Glomerular visceral epithelial cell (primary cell): ENCODE data around the gene POLR1D.

Experiments used
- DNase-seq: peaks from one replicate; pipeline ENCODE4 v3.0.0-alpha.2; 2016; ENCODE audit errors: extremely low spot score

Gene POLR1D

DNA sequence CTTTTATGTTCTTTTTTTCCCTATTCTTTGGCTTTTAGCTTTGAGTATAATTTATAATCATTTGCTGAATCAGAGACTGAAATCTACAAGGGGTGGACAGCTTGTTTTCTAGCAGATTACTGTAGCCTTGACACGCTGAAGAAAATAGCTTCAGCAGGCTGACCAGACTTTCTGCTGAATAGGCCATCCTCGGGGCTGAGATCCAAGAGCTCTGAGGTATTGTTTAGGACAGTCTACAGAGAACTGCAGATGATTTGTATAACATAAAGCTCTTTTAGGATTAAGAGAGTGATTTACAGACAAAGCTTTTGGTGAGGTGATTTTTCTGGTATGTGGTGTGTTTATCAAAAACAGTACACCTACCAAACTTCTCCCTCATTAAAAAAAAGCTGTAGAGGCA lies 16.8 kb downstream of the POLR1D start:
- DNase-seq, result no peak

DNA sequence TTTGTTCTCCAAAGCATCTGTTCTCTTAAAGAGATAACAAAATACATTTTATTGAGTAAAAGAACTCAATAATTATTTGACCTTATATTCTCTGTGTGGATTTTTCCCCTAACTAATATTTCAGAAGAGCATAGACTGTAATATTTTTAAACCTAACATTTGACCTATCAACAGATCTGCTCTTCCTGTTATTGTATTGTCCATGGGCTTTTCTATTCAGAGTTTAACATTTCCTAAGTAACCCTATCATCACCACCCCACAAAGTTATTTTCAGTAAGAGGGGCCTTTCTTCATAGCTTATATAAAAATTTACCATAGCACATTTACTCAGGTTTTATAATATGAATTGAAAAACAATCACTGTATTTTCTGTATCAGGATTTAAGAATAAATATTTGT lies 17.5 kb downstream of the POLR1D start:
- DNase-seq, result no peak

DNA sequence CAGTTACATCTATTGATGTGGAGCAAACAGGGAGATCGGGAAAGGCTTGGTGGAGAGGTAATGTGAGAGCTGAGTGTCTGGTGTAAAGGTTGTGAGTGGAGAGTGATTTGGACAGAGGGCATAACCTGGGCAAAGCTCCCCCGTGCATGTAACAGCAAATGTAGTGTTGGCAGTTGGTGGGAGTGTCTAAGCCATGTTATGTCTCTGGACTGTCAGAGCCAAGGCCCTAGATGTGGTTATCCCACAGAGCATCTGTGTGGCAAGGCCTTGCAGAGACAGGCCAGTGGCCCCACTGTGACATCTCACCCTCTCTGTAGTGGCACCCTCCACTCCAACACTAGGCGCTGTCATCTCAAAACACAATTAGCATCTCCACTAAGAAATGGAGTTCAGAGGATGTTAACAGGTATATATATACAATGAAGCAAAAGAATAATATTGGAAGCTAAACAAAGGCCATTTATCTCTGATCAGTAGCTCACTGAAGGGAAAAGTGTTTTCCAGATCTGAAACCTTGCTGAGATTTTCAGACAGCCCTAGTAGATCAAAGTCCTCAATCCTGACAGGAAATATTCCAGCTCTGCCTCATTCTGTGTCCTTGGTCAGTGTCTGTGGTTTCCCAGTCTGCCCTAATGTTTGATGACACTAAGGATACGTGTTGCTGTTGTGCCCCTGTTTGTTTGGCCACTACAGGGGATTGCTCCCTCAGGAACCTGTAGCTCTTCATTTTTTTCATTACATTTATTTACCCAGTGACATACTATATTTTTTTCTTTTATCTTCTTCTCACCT lies 20.2 kb downstream of the POLR1D start:
- DNase-seq, result no peak

DNA sequence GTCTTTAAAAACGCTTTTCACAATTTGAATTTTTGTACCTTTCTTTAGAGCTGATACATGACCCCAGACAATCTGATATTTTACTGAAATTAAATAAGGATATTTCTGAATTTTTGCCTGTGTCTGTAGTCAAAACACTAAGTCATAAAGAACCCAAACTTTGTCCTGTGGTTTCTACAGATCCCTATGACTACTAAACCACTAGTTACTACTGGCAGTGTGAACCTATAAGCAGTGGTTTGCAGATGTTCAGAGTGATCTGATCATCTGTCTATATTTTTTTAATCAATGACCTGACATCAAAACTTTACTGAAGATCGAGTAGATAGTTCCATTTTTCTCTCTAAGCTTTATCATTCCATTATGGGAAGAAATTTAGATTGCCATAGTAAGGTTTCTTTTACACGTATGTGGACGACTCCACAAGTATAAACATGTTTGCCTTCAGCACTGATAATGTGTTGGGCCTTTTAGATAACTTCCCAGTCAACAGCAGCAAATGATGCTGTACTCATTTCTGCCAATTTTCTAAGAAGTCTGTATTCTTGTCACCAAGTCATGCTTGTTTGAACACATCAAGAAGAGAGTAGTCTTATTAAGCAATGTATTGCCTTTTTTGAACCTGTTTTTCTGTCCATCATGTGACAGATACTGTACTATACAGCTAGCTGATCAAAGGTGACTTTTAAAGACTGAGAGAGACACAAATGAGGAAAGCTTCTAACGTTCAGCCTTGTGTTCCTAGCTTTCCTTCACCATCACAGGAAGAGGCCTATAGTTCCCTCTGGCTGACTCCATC lies 21.8 kb downstream of the POLR1D start:
- no peak for DNase-seq

DNA sequence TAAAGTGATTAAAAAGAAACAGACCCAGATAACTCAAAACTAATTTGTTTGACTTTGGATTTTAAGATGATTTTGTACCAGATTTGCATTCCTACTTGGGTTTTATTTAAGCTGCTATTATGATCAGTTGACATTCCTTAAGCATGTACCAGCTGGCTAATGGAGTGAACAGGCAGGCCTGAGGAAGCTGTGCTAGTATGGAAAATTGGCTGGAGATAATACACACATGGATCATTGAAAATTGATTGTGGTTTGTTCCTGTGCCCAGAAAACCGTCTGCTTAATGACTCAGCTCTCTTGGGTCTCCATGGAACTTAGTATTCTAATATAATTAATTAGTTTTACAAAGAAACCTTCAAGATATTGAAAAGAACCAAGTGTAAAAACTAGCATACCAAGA lies 22.6 kb downstream of the POLR1D start:
- DNase-seq, result peak; percentile 22

DNA sequence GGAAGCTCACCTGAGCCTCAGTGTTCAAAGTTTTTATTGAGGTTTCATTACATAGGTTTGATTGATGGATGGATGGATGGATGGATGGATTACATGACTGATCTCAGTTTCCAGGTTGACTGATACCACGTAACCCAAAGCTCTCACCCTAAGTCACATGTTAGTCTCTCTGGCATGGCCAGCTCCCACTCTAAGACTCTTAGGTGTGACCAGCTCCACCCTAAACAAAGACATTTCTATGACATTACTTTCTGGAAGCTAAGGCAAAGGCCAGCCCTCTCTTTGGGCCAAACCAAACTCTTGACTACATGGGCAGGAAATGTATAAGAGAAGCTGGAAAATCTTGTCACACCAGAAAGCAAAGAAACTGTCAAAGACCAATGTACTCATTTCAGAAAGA lies 28.6 kb downstream of the POLR1D start:
- DNase-seq, result no peak

DNA sequence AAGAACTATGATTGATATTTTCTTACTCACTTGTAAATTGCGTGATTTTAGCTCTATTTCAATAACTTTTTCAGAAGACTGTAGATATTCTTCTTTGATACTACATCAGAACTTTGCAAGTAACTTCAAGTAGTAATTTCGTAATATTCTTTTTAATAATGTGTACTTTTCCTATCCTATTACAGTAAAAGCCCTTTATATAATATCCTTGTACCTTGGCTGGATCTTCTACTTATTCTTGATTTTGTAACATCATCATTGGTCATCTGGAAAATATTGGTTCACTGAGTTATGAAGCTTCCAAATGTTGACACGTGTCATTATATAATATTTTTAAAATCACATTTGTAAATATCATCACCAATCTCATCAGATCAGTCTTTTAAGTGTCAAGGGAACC lies 32.4 kb downstream of the POLR1D start:
- no peak for DNase-seq

DNA sequence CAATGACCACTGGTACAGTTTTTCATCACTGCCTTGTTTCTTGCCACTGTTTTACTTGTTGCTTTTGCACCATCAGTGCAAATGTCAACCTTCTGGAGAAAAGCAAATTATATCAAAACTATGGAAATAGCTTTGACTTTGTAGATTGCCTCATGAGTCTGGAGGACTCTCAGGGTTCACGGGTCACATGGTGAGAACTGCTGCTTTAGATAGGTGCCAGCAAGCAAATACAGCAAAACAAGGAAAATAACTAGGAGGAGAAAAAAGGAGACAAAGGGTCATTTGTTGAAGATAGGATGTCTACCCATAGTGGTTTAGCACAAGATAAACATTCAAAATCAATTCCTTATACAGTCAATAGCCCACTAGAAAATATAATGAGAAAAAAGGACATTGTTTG lies 33.1 kb downstream of the POLR1D start:
- DNase-seq, result no peak

DNA sequence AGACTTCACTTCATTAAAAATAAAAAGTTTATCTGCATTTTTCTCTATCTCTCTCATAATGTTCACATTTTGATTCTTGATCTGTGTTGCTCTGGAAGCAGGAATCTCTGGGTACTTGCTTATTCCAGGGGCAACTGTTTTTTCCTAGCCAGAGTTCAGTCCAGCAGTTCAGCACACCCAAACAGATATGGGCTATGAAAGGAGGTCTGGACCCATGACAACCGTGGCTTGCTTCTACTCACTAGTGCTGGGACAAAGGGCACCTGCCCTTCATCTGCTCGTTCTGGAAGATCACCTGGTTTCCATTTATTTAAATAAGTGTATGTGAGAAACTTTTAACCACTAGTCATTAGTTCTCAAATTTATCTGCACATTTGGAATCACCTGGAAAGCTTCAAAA lies 36.0 kb downstream of the POLR1D start:
- DNase-seq, result no peak

DNA sequence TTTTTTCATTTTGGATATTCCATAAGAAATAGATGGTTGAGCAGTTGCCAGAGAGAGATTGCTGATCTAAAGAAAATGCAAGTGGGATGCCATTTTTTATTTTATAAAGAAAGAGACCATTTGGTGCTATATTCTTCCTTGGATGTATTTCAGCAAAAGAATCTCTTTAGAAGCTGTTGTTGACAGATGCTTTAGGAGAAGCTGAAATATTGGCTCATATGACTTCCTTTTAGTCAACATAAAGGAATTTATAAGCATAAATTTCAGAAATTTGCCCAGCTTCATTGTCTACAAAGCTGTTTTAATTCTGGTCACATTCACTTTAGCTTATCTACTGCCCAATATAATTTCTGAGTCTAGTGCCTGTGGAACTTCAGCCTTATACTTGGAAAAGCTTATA lies 36.9 kb downstream of the POLR1D start:
- DNase-seq, result no peak

DNA sequence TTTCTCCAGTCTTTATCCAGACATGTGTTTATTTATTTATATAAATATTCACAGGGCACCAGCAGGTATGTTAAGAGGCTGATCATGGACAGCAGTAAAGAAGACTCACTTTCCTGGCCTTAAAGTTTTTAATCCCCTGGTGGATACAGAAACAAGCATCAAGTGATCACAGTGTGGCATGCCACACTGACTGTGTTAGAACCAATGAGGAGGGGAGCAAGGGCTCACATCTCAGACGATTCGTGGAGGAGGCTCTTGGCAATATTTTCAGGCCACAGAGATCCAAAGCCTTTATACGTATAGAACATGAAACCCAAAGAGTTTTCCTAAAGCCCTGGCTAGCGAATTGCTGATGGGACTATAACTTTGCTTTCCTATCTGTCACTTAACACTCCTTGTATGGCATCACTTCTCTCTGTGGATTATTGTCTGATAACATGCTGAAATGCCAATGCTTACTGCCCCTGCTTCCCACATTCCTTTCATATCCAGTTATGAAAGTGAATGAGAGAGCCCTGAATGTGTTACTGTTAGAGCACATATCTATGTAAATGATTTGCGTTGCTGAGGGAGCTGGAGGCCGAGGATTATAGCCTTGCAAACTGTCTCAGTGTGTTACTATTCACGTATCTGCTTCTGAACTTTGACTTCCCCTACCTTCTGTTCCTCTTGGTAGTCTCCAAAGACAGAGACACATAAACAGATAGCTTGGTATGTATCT lies 37.6 kb downstream of the POLR1D start:
- DNase-seq, result no peak

DNA sequence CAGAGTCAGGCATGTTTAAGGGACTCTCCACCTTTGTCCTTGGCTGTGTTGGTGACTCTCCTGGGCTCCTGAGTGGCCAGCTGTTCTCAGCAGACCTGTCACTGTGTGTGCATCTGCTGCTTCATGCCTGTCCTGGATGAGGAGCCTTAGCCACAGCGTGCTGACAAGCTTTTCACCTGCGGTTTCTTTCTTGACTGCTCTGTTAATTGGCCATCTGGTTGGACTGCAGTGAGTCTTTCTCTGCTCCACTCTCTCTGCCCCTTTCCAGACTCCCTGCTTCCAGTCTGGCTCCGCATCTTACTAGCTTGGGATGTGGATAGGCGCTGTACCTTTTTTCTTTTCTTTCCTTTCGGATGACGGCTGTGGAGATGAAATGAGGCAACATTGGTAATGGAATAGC lies 38.8 kb downstream of the POLR1D start:
- no peak for DNase-seq

DNA sequence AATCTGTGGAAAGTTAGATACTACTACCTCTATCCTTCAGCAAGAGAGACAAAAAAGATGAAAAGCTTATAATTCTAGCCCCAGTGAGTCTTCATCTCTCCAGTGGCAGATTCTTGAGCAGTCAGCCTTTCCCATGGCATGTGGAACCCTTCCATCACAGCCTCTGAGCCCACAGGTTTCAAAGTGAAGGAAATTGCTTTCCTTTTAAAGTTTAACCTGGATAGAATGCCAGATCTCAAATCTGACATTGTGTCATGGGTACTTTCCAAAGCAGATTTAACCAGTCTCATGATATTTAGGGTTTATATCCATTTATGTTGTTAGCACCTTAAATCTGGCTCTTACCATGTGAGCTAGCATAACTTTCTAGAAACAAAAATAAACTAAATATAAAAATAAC lies 39.3 kb downstream of the POLR1D start:
- no peak for DNase-seq

DNA sequence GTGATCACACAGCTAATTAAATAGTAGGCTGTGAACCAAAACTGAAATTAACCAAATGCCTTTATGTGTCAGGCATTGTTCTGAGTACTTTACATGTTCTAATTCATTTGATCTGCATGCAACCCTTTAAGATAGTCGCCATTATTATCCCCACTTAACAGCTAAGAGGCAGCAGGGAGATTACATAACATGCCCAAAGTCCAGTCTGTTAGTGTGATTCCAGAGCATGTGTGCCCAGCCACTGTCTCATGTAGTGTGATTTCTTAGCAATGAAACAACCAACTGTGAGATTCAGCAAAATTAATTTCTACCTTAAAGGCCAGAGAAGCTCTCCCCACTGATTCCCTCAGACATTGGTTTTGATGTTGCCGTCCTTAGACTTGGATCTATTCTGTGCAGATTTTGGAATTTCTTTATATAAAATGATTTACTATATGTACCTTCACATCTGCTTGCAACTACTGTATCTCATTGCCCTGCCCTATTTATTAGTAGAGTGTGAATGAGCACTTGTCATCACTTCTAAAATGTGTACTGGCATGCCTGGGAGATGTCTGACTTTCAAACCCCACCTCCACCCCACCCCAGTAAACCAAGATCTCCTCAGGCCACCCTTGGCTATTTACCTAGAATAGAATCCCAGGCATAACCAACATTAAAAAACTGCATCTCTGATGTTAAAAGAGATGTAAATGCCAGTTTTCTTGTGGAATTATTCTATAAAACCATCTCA lies 41.2 kb downstream of the POLR1D start:
- DNase-seq, result no peak

DNA sequence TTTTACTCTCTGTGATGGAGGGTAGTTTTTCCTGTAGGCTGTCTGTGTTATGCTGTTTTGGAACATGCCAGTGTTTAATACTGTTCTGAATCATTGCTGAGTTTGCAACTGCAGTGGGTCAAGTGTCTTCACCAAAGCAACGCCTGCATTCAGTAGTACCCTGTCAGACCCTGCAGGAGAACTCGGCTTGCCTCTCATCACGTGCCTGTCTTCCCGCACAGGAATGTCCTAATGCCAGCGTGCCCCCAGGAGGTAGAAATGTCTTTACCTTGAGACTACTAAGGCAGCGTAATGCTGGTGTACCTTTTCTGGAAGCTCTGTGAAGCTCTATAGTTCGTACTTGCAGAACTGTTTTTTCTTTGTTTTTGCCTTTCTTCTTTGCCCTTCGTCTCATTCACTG lies 42.3 kb downstream of the POLR1D start:
- DNase-seq, result no peak

DNA sequence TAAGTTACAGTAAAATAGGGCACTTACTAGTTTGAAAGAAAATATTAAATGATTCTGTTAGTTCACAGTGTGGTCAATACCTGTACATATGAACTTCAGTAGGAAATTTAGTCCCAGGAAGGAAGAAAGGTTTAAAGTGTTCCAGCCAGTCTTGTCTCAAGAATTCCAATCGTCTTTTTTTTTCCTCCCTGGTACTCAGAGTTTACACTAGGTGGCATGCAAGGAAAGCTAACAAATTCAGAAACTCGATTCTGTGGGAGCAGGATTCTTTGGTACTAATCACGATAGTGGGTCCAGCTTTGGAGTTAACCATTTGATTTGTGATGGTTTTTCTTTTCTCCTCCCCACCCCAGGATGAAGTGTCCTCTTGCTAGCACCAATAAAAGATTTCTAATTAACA lies 43.6 kb downstream of the POLR1D start:
- DNase-seq, result no peak

DNA sequence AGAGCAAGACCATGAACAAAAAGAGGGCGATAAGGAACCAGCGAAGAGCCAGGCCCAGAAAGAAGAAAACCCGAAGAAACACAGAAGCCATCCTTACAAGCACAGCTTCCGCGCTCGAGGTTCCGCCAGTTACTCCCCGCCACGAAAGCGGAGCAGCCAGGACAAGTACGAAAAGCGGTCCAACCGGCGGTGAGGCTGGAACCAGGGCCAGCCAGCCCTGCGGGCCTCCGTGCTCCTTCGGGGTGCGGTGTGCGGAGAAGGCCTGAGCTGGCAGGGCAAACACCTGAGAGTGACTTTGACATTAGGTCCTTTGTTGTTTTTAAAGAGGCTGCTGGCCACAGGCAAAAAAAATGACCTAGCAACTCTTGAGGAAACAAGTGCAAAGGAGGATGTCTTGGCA lies 44.1 kb downstream of the POLR1D start:
- no peak for DNase-seq

DNA sequence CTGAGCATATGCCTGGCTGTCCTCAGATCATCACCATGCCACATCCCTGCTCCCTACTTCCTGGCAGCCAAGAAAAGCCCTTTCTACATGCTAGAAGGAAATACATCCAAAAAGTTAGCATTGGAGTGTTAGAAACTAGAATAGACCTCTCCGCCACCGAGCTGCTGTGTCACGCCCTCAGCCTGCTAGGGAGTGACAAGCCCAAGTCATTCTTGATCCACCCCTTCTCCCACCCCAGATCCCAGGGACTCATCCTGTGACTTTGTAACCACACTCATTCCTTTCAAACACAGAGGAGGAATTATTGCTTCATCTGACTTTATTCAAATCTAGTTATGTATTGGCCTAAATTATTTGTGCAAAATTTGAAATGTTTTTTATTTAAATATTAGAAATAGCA lies 45.3 kb downstream of the POLR1D start:
- DNase-seq, result no peak

DNA sequence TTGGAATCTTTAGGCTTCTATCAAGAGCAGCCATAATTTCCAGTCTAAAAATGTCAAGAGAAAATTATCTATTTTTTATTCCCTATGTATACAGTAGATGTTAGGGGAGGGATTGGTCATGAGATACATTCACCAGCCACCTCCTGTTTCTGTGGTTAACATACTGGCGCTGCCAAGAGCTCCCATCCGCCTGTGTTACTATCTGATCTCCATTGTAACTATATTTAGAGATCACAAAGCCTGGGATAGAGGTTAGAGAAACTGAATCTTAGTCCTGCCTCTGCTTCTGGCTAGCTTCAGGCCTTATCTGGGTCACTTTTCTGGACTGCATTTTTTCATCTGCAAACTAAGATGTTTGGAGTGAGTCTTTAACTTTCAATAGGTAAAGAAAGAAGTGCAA lies 46.3 kb downstream of the POLR1D start:
- DNase-seq, result no peak

DNA sequence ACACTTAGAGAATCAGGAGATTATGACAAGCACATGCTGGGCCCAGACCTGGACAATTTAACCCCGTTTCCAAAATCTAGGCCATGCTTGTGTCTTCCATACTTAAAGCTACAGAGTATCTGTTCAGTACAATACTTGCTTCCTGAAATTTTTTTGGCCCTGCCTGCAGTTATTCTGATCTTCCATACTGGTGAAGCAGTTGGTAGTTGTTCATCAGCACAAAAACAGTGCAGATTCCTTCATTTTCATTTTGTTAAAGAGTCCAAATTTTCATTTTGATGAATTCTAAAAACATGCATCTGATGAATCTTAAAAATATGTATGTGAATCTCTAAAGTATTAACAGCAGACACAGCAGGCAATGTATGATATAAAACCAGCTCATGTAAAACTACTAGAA lies 49.2 kb downstream of the POLR1D start:
- no peak for DNase-seq

DNA sequence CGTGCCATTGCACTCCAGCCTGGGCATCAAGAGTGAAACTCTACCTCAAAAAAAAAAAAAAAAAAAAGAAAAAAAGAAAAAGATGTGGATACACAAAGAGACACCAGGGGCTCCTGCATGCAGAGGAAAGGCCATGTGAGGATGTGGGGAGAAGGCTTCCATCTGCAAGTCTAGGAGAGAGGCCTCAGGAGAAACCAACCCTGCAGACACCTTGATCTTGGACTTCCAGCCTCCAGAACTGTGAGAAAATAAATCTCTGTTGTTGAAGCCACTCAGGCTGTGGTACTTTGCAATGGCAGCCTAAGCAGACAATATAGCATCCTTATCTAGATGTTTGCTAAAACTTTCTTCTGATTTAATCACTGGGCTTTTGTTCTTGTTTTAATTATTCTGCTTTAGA lies 50.3 kb downstream of the POLR1D start:
- DNase-seq, result no peak
